Right ventricle myocardium superior (tissue), 1 donor: ENCODE data around the gene OR9G1. TPM values are rescaled to one million over a fixed set of nuclear protein-coding genes. Genes with fewer than 3 reads are reported as not detected.
"Not testable (repeated sequence)": the region's sequence is repeated elsewhere in the genome, so short reads cannot be mapped to it uniquely, and the experiment has no call there.

Experiments used
- ATAC-seq: fragments of 200-7000 bp; cut with Tn5 transposase; one replicate; pipeline ENCODE4 v1.9.1; 2020; ENCODE audit warnings: mild to moderate bottlenecking; ENCODE audit not compliant: poor library complexity
- DNase-seq: peaks from one replicate; pipeline ENCODE4 v3.0.0-alpha.2; 2020
- intact Hi-C: fragments of 100-400 bp; cut with DNase I; formaldehyde crosslinking; loops from one replicate; pipeline ENCODE4 v1.11.2; 2022
- long read RNA-seq: library from polyadenylated mRNA; unstranded; transcript quantifications from one replicate; pipeline ENCODE4 v2.0.0, GENCODE V29; 2021
- total RNA-seq: library from RNA; stranded (reverse); fragmentation: NEBNext Ultra II Directional; extraction: Animal tissue kit (Norgen Biotek cat#: 25700); gene quantifications from one replicate; pipeline ENCODE4 v1.2.1, GENCODE V29; 2021
- donor health status: DM: no; HTN: yes; CAD: no; lungs with severe emphysema.

OR9G1 gene
- total RNA-seq, result not detected
- long read RNA-seq, result 0 reads

DNA sequence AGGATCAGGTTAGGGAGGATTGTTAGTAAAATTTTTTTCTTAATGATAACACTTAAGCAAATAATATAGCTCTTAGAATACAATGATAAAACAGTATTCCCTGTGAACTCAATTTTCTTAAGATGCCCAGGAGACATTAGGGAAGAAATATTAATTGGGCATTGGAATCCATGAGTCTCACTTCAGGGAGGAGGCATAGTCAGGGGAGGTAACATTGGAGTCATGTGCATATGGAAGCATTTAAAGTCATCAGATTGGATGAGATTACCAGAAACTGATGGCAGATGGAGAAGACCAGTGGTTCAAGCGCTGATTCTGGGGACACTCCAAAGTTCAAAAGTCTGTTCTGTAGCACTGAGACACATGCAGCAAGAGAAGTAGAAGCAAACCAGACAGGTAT, at the start of gene OR9G1:
Gene OR9G1, plus strand, starts transcription at position 301 of the 400 bp plus-strand sequence. CDS start 1,293 bp downstream, outside the sequence.
- no peak for ATAC-seq
- no peak for DNase-seq
- intact Hi-C loops, result no loop called here

DNA sequence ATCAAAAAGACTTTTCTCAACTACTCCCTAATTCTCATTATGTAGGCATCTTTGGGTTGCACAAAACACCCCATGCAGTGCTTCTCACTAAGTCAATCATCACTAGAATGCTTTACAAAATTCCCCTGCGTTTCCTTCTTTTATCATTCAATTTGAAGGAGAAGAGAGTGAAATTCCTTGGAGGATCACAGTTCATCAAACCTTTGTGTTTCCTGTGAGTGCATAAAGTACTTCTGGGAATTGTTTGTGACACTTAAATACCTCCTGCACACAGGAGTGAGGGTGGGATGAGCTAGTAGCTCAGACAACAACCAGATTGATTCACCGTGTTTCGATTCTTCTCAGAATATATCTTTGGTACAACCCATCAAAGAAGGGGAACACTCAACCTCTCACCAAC, 39.1 kb upstream of the OR9G1 start:
- DNase-seq, result no peak
- ATAC-seq, result no peak
- intact Hi-C loops, result no loop called here

GRCh38 chr11:56663386-56663785, 35.5 kb upstream of the OR9G1 start, which contains the start of gene OR5AR1:
Gene OR5AR1 (plus strand): TSS chr11:56663686. CDS start chr11:56663686, 0 bp downstream.
- intact Hi-C loops, result no loop called here
- ATAC-seq (no peak), DNase-seq (no peak)

- DNase-seq (no peak), ATAC-seq (no peak)
- intact Hi-C loops, result no loop called here
These were observed 27.9 kb upstream of the OR9G1 start for GRCh38 chr11:56670984-56671383.

GRCh38 chr11:56688554-56689100, 10.3 kb upstream of the OR9G1 start:
- DNase-seq (no peak), ATAC-seq (no peak)
- intact Hi-C loops, result no loop called here

DNA sequence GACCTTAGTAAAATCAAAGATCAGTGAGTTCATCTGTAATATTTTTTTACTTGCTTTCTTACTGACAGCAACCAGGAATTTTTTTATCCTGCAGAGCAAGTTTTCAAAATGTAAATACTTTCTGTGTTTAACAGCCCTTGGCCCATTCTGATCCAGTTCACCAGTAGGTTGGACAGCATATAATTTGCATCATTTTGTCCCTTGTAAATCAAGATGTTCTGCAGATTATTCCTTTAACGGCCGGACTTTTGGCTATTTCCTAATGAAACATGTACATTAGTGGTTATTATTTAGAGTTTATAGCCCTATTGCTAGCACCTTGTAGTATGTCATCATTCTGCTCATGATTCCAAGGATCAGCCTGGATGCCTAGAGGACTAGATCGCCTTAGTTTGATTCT, 7.7 kb upstream of the OR9G1 start:
- DNase-seq, intact Hi-C loops, ATAC-seq: not testable (repeated sequence)

DNA sequence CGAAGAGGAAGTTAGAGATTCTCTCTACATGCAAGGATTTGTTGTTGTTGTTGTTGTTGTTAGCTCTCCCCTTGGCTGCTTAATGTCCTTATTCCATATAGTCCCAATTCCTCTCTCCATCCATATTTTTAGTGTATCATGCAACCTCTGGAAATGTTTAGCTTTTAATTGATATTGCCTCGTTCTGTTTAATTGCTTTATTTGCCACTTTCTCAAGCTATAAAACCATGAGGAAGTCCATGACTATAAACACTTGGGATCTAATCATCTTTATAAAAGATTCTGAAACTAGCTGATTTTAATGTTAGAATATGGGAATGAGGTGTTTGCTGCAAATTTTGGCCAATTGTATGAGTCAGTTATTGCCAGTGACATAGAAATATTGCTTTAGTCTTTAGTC, 5.5 kb upstream of the OR9G1 start:
- intact Hi-C loops, result no loop called here
- ATAC-seq, result no peak
- no peak for DNase-seq

GRCh38 chr11:56700242-56700913, 1.5 kb downstream of the OR9G1 start:
- ATAC-seq (no peak), DNase-seq (no peak)
- intact Hi-C loops, result no loop called here

DNA sequence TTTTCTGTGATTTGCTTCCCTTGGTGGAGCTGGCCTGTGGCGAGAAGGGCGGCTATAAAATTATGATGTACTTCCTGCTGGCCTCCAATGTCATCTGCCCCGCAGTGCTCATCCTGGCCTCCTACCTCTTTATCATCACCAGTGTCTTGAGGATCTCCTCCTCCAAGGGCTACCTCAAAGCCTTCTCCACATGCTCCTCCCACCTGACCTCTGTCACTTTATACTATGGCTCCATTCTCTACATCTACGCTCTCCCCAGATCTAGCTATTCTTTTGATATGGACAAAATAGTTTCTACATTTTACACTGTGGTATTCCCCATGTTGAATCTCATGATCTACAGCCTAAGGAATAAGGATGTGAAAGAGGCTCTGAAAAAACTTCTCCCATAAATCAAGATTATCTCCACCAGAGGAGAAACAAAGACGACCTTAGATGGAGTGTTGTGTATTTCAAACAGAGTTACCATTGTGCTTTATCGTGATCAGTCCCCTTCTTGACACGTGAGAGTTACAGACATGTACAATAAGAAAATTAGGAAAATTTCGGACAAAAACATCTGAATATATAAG, 2.1 kb downstream of the OR9G1 start:
- intact Hi-C loops, result no loop called here
- DNase-seq, result no peak
- ATAC-seq, result no peak

DNA sequence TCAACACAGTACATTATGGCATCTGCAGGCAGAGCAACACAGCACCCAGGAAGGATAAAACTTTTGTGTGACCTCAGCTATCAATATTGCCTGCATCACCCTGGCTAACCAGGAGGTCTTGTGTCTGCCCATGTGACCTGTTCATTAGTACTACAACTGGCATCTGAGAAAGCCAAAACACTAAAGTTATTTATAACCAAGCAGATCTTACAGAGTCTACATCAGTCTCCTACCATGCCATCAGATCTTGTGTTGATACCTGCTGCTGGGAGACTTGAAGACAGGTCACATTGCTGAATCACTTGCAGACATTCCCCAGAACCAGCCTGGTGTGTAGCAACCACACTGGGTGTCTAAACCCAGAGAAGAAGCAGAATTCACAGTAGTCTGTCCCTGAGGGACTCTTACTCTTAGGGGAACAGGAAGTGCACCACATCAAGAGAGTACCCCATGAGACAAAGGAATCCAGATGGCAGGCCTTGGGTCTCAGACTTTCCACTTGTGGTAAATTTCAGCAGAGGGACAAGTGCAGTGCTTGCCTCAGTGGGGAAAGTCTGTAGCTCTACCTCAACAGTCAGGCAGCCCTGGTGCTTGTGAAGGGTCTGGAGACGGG, 7.0 kb downstream of the OR9G1 start:
- no peak for ATAC-seq
- no peak for DNase-seq
- intact Hi-C loops, result no loop called here

GRCh38 chr11:56706486-56706885, 7.6 kb downstream of the OR9G1 start:
- intact Hi-C loops, result no loop called here
- DNase-seq, result no peak
- ATAC-seq, result no peak

DNA sequence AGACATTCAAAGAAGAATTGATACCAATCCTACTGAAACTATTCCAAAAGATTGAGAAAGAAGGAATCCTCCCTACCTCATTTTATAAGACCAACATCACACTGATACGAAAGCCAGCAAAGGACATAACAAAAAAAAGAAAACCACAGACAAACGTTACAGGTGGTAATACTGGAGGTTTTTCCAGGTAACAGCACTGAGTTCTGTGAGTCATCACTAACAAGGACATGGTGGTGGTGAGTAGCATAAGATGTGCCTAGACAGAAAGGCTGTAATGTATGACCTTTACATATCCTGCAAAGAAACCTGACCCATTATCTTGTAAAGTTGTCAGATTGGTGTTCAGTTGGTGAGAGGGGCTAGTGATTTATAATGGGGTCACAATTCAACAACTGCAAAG, 15.3 kb downstream of the OR9G1 start:
- ATAC-seq (no peak), DNase-seq (no peak)
- intact Hi-C loops, result no loop called here

DNA sequence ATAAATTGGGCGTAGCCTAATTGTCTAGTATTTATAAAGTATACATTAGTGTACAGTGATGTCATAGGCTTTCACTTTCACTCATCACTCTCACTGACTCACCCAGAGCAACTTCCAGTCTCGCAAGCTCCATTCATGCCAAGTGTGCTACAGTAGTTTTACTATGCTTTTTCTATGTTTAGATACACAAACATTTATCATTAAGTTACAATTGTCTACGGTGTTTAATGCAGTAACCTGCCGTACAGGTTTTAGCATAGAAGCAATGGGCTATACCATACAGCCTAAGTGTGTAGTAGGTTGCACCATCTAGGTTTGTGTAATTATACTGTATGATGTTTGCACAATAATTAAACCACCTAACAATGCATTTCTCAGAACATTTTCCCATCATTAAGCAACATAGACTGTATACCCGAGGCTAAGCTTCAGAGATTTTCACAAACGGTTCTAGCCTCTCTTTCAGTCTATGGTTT, 17.5 kb downstream of the OR9G1 start:
- DNase-seq, result no peak
- intact Hi-C loops, result no loop called here
- ATAC-seq, result no peak

DNA sequence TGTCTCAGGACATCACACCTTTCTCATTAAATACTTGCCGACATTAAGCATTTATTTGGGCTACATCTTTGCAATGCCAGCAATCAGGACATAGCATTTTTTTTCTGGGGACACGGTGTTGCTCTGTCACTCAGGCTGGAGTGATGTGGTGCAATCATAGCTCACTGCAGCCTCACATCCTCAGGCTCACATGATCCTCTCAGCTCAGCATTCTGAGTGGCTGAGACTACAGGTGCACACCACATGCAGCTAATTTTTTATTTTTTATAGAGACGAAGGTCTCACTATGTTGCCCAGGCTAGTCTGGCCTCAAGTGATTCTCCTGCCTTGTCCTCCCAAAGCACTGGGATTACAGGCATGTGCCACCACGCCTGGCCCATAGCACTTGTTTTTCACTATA, 21.6 kb downstream of the OR9G1 start:
- ATAC-seq (no peak), DNase-seq (no peak)
- intact Hi-C loops, result no loop called here

- DNase-seq, result no peak
- intact Hi-C loops, result no loop called here
- no peak for ATAC-seq
These were observed 41.2 kb downstream of the OR9G1 start for GRCh38 chr11:56740107-56740506.

GRCh38 chr11:56740886-56741285, 42.0 kb downstream of the OR9G1 start:
- no peak for DNase-seq
- no peak for ATAC-seq
- intact Hi-C loops, result no loop called here

DNA sequence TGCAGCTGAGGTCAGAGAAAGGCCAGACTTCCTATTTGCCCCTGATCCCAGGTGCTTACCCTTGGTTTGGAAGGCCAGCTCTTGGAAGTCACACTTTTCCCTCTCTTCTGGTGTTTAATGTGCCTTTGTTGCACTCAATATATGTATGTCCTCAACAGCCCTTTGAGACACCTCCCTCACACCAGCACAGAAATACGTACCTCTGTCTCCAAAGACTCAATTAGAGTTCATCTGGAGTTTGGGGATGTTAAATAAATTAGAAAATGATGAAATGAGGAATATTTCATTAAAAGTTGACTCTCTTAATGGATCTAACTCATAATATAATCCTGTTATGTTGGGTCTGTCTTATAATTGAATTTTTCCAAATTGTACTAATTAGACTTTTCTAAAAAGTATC, 49.7 kb downstream of the OR9G1 start, which contains the start of gene OR9G4:
Gene OR9G4, minus strand, starts transcription at position 101 of the 400 bp plus-strand sequence. CDS start 4,931 bp downstream, outside the sequence.
- intact Hi-C loops, result no loop called here
- ATAC-seq, result no peak

DNA sequence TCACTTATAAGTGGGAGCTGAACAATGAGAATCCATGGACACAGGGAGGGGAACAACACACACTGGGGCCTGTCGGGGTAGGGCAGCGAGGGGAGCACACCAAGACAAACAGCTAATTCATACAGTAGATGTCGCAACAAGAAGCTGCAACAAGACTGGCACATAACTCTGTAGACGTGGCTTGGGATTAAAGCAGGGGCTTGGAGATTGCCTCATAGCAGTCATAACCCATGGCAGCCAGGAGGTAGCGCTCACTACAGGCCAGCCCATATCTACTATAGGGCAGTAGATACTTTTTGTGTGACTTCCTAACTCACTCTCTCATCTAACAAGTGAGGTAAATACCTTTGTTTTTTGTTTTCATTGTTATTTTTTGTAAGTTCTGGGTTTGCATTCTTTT, 51.3 kb downstream of the OR9G1 start:
- no peak for ATAC-seq
- intact Hi-C loops, result no loop called here
- no peak for DNase-seq

More for the DNA sequence above, 49.7 kb downstream of the OR9G1 start, which contains the start of gene OR9G4:
- no peak for DNase-seq

DNA sequence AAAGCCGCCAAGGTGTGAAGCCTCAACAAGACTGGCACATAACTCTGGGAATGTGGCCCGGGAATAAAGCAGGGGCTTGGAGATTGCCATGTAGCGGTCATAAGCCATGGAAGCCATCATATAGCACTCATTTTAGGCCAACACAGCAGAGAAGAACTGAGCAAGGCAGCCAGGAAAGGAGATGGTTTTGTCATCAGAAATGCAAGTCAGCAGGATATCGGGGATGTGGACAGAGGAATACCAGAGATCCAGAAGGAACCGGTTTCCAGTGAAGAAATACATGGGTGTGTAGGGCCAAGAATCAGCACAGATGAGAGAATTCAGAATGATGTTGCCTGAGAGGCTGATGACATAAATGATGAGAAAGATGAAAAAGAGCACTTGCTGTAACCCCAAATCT, 52.6 kb downstream of the OR9G1 start:
- ATAC-seq (no peak), DNase-seq (no peak)
- intact Hi-C loops, result no loop called here
